HCT116 (cell line): ENCODE data around the gene TMPRSS11A. TPM values are rescaled to one million over a fixed set of nuclear protein-coding genes. Genes with fewer than 3 reads are reported as not detected.

Source experiments
- ATAC-seq: fragments of 200-7000 bp; cut with Tn5 transposase; 2 replicates; pipeline ENCODE4 v1.9.1; 2020; ENCODE audit warnings: mild to moderate bottlenecking, moderate library complexity
- BruUV-seq: library from RNA; stranded (reverse); fragments of 400-500 nt; replicated peaks from 2 replicates; lab custom pipeline; 2021; lab: Mats Ljungman, UMichigan
- CTCF ChIA-PET: fragments of 300-600 bp; sonication (Branson Sonifier 250); formaldehyde crosslinking; loops from one replicate; lab custom pipeline; 2021; ENCODE audit warnings: antibody characterized with exemption; lab: Charles Lee
- POLR2A ChIA-PET: fragments of 300-600, 350-600 bp; sonication (Branson Sonifier 250); formaldehyde crosslinking; loops from one replicate; lab custom pipeline; 2021; ENCODE audit warnings: antibody characterized with exemption; lab: Charles Lee
- RAD21 ChIA-PET, 2 experiments: fragments of 300-600 bp; sonication (Branson Sonifier 250); formaldehyde crosslinking; loops; one replicate each; lab custom pipeline; 2023; ENCODE audit warnings: low total read pairs in 2 of 2; ENCODE audit not compliant: uncharacterized antibody in 2 of 2, unreplicated experiment in 2 of 2, low non-redundant PET in 1 of 2; lab: Charles Lee
- DNase-seq: peaks from one replicate; pipeline ENCODE4 v3.0.0-alpha.2; 2010; ENCODE audit warnings: low read depth, low spot score
- H2AFZ ChIP-seq: fragments of 200-600 bp; shearing (Covaris generic), sonication (generic); 2 replicates; pipeline ENCODE4 v1.6.1; 2017; ENCODE audit warnings: low read depth, mixed run types, mixed read lengths, antibody characterized with exemption, low read length; ENCODE audit not compliant: poor library complexity, severe bottlenecking
- H3K27ac ChIP-seq: 2 replicates; pipeline ENCODE4 v1.5.1; 2012; ENCODE audit warnings: low read depth, low read length
- H3K27me3 ChIP-seq: fragments of 200-600 bp; sonication (generic); 2 replicates; pipeline ENCODE4 v1.6.1; 2016; ENCODE audit warnings: mixed run types, low read length, mixed read lengths; ENCODE audit not compliant: insufficient read depth
- H3K36me3 ChIP-seq, 2 experiments: fragments of 200-500 bp in 1 of 2; fragments of 200-600 bp in 1 of 2; sonication (Bioruptor generic) in 1 of 2; sonication (generic) in 1 of 2; 2 replicates each; pipeline versions ENCODE4 v1.5.1 to v1.6.1; 2014 to 2016; ENCODE audit warnings: low read length in 2 of 2, inconsistent platforms in 1 of 2, mixed read lengths in 1 of 2, mixed run types in 1 of 2; ENCODE audit not compliant: insufficient read depth in 2 of 2, control insufficient read depth in 1 of 2
- H3K4me1 ChIP-seq, 2 experiments: fragments of 200-600 bp in 1 of 2; sonication (generic) in 1 of 2; 2 replicates each; pipeline versions ENCODE4 v1.5.1 to v1.6.1; 2012 to 2017; ENCODE audit warnings: low read length in 2 of 2, inconsistent platforms in 1 of 2, mild to moderate bottlenecking in 1 of 2, mixed read lengths in 1 of 2, mixed run types in 1 of 2, moderate library complexity in 1 of 2; ENCODE audit not compliant: insufficient read depth in 2 of 2, control insufficient read depth in 1 of 2
- H3K4me2 ChIP-seq: fragments of 200-600 bp; sonication (generic); 2 replicates; pipeline ENCODE4 v1.6.1; 2017; ENCODE audit warnings: mixed run types, low read length, mixed read lengths
- H3K4me3 ChIP-seq, 2 experiments: fragments of 200-600 bp in 1 of 2; sonication (generic) in 1 of 2; replicated peaks in 1 of 2; 2 replicates each; pipeline ENCODE4 v1.5.1; 2011 to 2016; ENCODE audit warnings: low read length in 2 of 2, control low read depth in 1 of 2, low read depth in 1 of 2, mild to moderate bottlenecking in 1 of 2, mixed read lengths in 1 of 2, mixed run types in 1 of 2
- H3K79me2 ChIP-seq: fragments of 200-600 bp; sonication (generic); 2 replicates; pipeline ENCODE4 v1.6.1; 2017; ENCODE audit warnings: mild to moderate bottlenecking, mixed run types, low read length, moderate library complexity, mixed read lengths; ENCODE audit not compliant: insufficient read depth
- H3K9ac ChIP-seq: fragments of 200-600 bp; sonication (generic); 2 replicates; pipeline ENCODE4 v1.6.1; 2016; ENCODE audit warnings: low read length, mixed read lengths
- H3K9me2 ChIP-seq: fragments of 200-600 bp; sonication (generic), shearing (Covaris generic); 2 replicates; pipeline ENCODE4 v1.6.1; 2017; ENCODE audit warnings: mixed run types, mild to moderate bottlenecking, moderate library complexity; ENCODE audit not compliant: insufficient read depth
- H3K9me3 ChIP-seq, 2 experiments: fragments of 200-500 bp in 1 of 2; fragments of 200-600 bp in 1 of 2; sonication (Bioruptor generic) in 1 of 2; sonication (generic) in 1 of 2; 2 replicates each; pipeline ENCODE4 v1.6.1; 2014 to 2017; ENCODE audit warnings: low read length in 2 of 2, mixed read lengths in 2 of 2, inconsistent platforms in 1 of 2, low read depth in 1 of 2, mild to moderate bottlenecking in 1 of 2, mixed run types in 1 of 2, moderate library complexity in 1 of 2; ENCODE audit not compliant: control insufficient read depth in 1 of 2, insufficient read depth in 1 of 2
- H4K20me1 ChIP-seq: fragments of 200-600 bp; sonication (generic), shearing (Covaris generic); 2 replicates; pipeline ENCODE4 v1.6.1; 2017; ENCODE audit warnings: mixed run types, mild to moderate bottlenecking, moderate library complexity; ENCODE audit not compliant: insufficient read depth
- CTCF ChIP-seq, 3 experiments: fragments of 200-600 bp in 1 of 3; sonication (generic) in 1 of 3; IDR thresholded peaks in 2 of 3; conservative IDR thresholded peaks in 1 of 3; 2 replicates each; pipeline ENCODE4 v1.5.1; 2012 to 2017; ENCODE audit warnings: low read depth in 2 of 3, low read length in 2 of 3, antibody characterized with exemption in 1 of 3, borderline replicate concordance in 1 of 3, control low read depth in 1 of 3, mild to moderate bottlenecking in 1 of 3, mixed read lengths in 1 of 3, mixed run types in 1 of 3, moderate library complexity in 1 of 3; ENCODE audit not compliant: insufficient read depth in 1 of 3
- EGR1 ChIP-seq: IDR thresholded peaks from 2 replicates; pipeline ENCODE4 v1.6.1; 2012; ENCODE audit warnings: low read depth
- ELF1 ChIP-seq: IDR thresholded peaks from 2 replicates; pipeline ENCODE4 v1.6.1; 2012; ENCODE audit warnings: low read depth, borderline replicate concordance
- EZH2 ChIP-seq: fragments of 200-600 bp; sonication (generic); IDR thresholded peaks from 2 replicates; pipeline ENCODE4 v1.6.1; 2017; ENCODE audit warnings: antibody characterized with exemption, mixed run types
- FOSL1 ChIP-seq: IDR thresholded peaks from 2 replicates; pipeline ENCODE4 v1.6.1; 2012; ENCODE audit warnings: low read depth
- JUND ChIP-seq: IDR thresholded peaks from 2 replicates; pipeline ENCODE4 v1.6.1; 2012
- POLR2A ChIP-seq: IDR thresholded peaks from 2 replicates; pipeline ENCODE4 v1.7.0; 2011; ENCODE audit warnings: borderline replicate concordance; ENCODE audit not compliant: insufficient read depth, insufficient read length; ENCODE audit errors: extremely low read depth
- RAD21 ChIP-seq: IDR thresholded peaks from 2 replicates; pipeline ENCODE4 v1.6.1; 2012; ENCODE audit warnings: low read depth, mild to moderate bottlenecking
- SIN3A ChIP-seq: IDR thresholded peaks from 2 replicates; pipeline ENCODE4 v1.6.1; 2012; ENCODE audit warnings: low read depth
- SP1 ChIP-seq: IDR thresholded peaks from 2 replicates; pipeline ENCODE4 v1.6.1; 2012; ENCODE audit warnings: low read depth
- SRF ChIP-seq: IDR thresholded peaks from 2 replicates; pipeline ENCODE4 v1.6.1; 2012; ENCODE audit warnings: low read depth
- TCF7L2 ChIP-seq: IDR thresholded peaks from 2 replicates; pipeline ENCODE4 v1.7.0; 2011; ENCODE audit warnings: borderline replicate concordance, inconsistent platforms; ENCODE audit not compliant: insufficient read depth, insufficient read length; ENCODE audit errors: extremely low read depth
- ZFX ChIP-seq: fragments of 450-650 bp; IDR thresholded peaks from 2 replicates; pipeline ENCODE4 v1.6.1; 2017
- ZNF274 ChIP-seq: fragments of 200-500 bp; sonication (Bioruptor generic); IDR thresholded peaks from 2 replicates; pipeline ENCODE4 v1.6.1; 2014; ENCODE audit warnings: mild to moderate bottlenecking, low read depth, low read length, inconsistent platforms
- intact Hi-C: fragments of 100-400 bp; cut with micrococcal nuclease; formaldehyde crosslinking; loops from 2 replicates; pipeline ENCODE4 v1.10.0; 2022
- total RNA-seq: library from RNA; stranded (reverse); gene quantifications from one replicate; pipeline ENCODE4 v1.2.1, GENCODE V29; 2021; ENCODE audit not compliant: unreplicated experiment
- TF ChIP-seq, protein P1 (sequence below): IDR thresholded peaks from 2 replicates; pipeline ENCODE4 v1.6.1; 2012; ENCODE audit warnings: low read depth

Gene TMPRSS11A
- total RNA-seq, 1 experiment from 2014 or later = not detected

- TF ChIP-seq TCF7L2 = no peak
- peak; percentile 53 to 72 (median 55); a peak in 5 of 6 replicates for TF ChIP-seq CTCF (IDR thresholded peaks at IDR 0.05 in 2 of 3, conservative IDR thresholded peaks at IDR 0.05 in 1 of 3; ENCODE audit: borderline replicate concordance in 1 of 3, insufficient read depth in 1 of 3, low read depth in 2 of 3, low read length in 2 of 3)
- TF ChIP-seq EZH2 = no peak
- peak; percentile 47 for TF ChIP-seq RAD21
- TF ChIP-seq SIN3A = no peak
- RAD21 ChIA-PET = no interaction called here
- no TSS peak for BruUV-seq
- Histone ChIP-seq H3K9me2 (no peaks in the 10 kb centered on the region), H3K4me3 (no peak overlapping the region), H3K9ac (no peak overlapping the region), H4K20me1 (no peaks in the 10 kb centered on the region), H2AFZ (no peak overlapping the region), H3K27ac (no peak overlapping the region), H3K36me3 (no peaks in the 10 kb centered on the region), H3K4me2 (no peak overlapping the region), H3K9me3 (no peaks in the 10 kb centered on the region), H3K27me3 (no peaks in the 10 kb centered on the region), H3K4me1 (no peaks in the 10 kb centered on the region), H3K79me2 (no peaks in the 10 kb centered on the region)
- POLR2A ChIA-PET = no interaction called here
- ATAC-seq (no peak), DNase-seq (no peak)
- CTCF ChIA-PET = interaction anchor here (1.6 kb wide), 1 partner anchor 164 kb away, joined by 9 read pairs; no protein-coding TSS in a partner anchor
- intact Hi-C loops = loop anchor here (1.0 to 10.0 kb wide), 3 partner anchors 37 to 465 kb away; no protein-coding TSS in a partner anchor
Measured at GRCh38 chr4:67909905-67910584, 53.2 kb downstream of the TMPRSS11A start.

GRCh38 chr4:67907650-67908049, 55.6 kb downstream of the TMPRSS11A start:
- Histone ChIP-seq H3K4me3 (no peak overlapping the region), H3K4me2 (no peak overlapping the region), H3K36me3 (no peaks in the 10 kb centered on the region), H3K9me2 (no peaks in the 10 kb centered on the region), H3K4me1 (no peaks in the 10 kb centered on the region), H4K20me1 (no peaks in the 10 kb centered on the region), H3K9me3 (no peaks in the 10 kb centered on the region), H2AFZ (no peak overlapping the region), H3K27ac (no peak overlapping the region), H3K79me2 (no peaks in the 10 kb centered on the region), H3K27me3 (no peaks in the 10 kb centered on the region), H3K9ac (no peak overlapping the region)
- no peak for DNase-seq
- TF ChIP-seq POLR2A (no peak), ZFX (no peak), RAD21 (no peak), FOSL1 (no peak), EGR1 (no peak), ELF1 (no peak), SP1 (no peak), ZNF274 (no peak), SIN3A (no peak), JUND (no peak), SRF (no peak)
- TF ChIP-seq, protein P1, sequence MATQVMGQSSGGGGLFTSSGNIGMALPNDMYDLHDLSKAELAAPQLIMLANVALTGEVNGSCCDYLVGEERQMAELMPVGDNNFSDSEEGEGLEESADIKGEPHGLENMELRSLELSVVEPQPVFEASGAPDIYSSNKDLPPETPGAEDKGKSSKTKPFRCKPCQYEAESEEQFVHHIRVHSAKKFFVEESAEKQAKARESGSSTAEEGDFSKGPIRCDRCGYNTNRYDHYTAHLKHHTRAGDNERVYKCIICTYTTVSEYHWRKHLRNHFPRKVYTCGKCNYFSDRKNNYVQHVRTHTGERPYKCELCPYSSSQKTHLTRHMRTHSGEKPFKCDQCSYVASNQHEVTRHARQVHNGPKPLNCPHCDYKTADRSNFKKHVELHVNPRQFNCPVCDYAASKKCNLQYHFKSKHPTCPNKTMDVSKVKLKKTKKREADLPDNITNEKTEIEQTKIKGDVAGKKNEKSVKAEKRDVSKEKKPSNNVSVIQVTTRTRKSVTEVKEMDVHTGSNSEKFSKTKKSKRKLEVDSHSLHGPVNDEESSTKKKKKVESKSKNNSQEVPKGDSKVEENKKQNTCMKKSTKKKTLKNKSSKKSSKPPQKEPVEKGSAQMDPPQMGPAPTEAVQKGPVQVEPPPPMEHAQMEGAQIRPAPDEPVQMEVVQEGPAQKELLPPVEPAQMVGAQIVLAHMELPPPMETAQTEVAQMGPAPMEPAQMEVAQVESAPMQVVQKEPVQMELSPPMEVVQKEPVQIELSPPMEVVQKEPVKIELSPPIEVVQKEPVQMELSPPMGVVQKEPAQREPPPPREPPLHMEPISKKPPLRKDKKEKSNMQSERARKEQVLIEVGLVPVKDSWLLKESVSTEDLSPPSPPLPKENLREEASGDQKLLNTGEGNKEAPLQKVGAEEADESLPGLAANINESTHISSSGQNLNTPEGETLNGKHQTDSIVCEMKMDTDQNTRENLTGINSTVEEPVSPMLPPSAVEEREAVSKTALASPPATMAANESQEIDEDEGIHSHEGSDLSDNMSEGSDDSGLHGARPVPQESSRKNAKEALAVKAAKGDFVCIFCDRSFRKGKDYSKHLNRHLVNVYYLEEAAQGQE = no peak
- ChIA-PET RAD21 (no interaction called here), POLR2A (no interaction called here), CTCF (no interaction called here)
- ATAC-seq = no peak
- intact Hi-C loops = no loop called here
- no TSS peak for BruUV-seq
